HG02870 (cell line): ENCODE measurements around the gene SPTBN2.
"Not testable (repeated sequence)": the region's sequence is repeated elsewhere in the genome, so short reads cannot be mapped to it uniquely, and the experiment has no call there.

Source experiments
- ATAC-seq: cut with Tn5 transposase; IDR thresholded peaks from one replicate; pipeline ENCODE4 v1.9.1; 2021; ENCODE audit warnings: mild to moderate bottlenecking, moderate library complexity; ENCODE audit not compliant: unreplicated experiment

SPTBN2 gene

GRCh38 chr11:66646828-66647227 is 82.2 kb downstream of the SPTBN2 start:
- no peak for ATAC-seq

- no peak for ATAC-seq
Observed at GRCh38 chr11:66643745-66644437, 85.1 kb downstream of the SPTBN2 start.

DNA sequence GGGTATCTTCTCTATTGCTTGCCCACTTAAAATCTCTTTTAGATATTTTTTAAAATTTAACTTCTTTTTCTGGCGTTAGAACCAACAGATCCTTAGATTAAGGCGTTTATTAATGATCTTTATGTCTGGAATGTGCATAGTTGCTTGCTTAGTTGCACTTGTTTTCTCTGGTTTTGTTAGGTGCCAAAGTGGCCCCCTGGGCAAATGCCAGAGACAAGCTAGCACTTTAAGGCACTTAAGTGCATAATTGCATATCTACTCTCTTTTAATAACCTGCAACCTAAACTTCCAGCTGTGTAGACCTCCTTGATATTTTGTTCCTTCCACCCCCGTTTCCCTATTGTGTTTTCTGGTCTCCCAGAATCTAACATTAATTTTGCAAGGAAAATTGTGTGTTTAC is 87.2 kb downstream of the SPTBN2 start:
- no peak for ATAC-seq

- ATAC-seq = not testable (repeated sequence)
Observed at GRCh38 chr11:66639814-66640340, 89.1 kb downstream of the SPTBN2 start.

GRCh38 chr11:66639066-66639813 is 89.8 kb downstream of the SPTBN2 start:
- no peak for ATAC-seq

DNA sequence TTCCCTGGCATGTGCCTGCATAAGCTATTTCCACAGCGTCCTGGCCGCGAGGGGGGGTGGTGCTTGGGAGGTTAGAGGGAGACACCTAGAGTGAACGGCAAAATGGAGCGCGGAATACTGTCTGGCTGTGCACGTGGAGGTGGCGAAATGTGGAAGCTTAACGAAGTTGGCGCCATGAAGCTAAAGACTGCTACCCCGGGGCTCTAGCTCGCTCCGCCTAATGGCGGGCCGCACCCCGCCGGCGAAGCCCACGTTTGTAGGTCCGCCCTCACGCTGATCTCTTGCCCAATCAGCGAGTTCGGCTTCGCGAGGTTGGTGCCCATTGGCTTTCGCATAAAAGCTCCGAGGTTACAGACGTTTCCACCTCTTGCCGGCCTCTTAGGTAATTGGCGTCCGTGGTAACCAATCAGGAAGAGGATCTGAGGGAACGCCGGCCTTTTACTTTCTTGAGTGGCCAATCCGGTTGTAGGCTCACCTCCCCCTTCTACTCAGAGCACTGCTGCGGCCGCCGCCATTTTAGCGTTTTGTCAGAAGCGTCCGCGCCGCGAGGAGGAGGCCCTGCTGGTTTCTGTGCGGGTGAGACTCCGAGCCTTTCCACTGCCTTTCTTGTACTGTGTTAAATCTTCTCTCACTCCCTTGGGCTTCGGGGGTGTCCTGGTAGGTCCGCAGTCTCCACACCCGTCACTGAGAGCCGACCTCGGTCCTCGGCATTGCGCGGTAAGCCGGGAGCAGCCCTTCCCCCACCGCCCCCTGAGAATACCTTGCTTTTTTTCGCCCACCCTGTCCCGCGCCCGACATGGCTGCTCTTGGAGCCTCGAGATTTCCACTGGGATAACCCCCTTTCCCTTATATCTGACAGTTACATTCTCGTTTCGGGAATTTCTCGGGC is 90.6 kb downstream of the SPTBN2 start, which contains the start of gene RBM4:
Gene RBM4, plus strand, starts transcription at position 527 of the 889 bp plus-strand sequence. CDS start 1,009 bp downstream, outside the sequence.
- ATAC-seq = peak; percentile 94

- no peak for ATAC-seq
Observed at GRCh38 chr11:66637557-66638176, 91.3 kb downstream of the SPTBN2 start.

GRCh38 chr11:66636411-66636810 is 92.6 kb downstream of the SPTBN2 start:
- no peak for ATAC-seq
